ENCODE measurements around the gene COA3.

DNA sequence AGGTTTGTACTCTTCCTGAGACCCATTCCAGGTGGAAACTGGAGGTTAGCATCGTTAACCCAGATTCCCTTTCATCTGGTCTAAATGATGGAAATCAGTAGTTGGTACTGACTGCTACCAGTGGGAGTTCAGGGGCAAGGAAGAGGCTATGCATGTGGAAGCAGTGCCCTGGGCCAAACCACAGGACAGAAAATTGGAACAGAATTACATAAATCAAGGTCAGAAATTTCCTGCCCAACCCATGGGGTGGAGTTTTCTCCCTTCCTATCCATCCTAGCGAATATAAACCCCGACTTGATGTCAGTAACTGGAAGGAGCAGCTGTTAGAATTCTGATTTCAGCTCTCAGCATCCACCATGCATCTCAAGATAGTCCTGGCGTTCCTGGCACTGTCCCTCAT lies 45.8 kb upstream of the COA3 start, which contains the start of gene AOC2:
- TF ChIP-seq CTCF (conservative IDR thresholded peaks at IDR 0.05 in 1 of 2, IDR thresholded peaks at IDR 0.05 in 1 of 2; ENCODE audit: extremely low read depth in 1 of 2, insufficient read depth in 1 of 2, low read depth in 1 of 2, low read length in 2 of 2) (no peak), EZH2 (IDR thresholded peaks at IDR 0.05; ENCODE audit: borderline replicate concordance, low read length) (no peak)

Data from mammary epithelial cell (primary cell).